BLaER1 (cell line): ENCODE data around the gene CYGB.

Experiments used
- H3K27ac ChIP-seq: shearing (Covaris generic); formaldehyde crosslinking; 2 replicates; pipeline ENCODE4 v1.8.1; 2022
- H3K27me3 ChIP-seq: shearing (Covaris generic); formaldehyde crosslinking; 2 replicates; pipeline ENCODE4 v1.8.1; 2022
- H3K36me3 ChIP-seq: shearing (Covaris generic); formaldehyde crosslinking; 2 replicates; pipeline ENCODE4 v1.8.1; 2022
- H3K4me1 ChIP-seq: shearing (Covaris generic); formaldehyde crosslinking; 2 replicates; pipeline ENCODE4 v1.8.1; 2022
- H3K4me2 ChIP-seq: shearing (Covaris generic); formaldehyde crosslinking; 2 replicates; pipeline ENCODE4 v1.8.1; 2022
- H3K4me3 ChIP-seq: shearing (Covaris generic); formaldehyde crosslinking; 2 replicates; pipeline ENCODE4 v1.8.1; 2022
- H3K9ac ChIP-seq: shearing (Covaris generic); formaldehyde crosslinking; 2 replicates; pipeline ENCODE4 v1.8.1; 2022
- H3K9me3 ChIP-seq: shearing (Covaris generic); formaldehyde crosslinking; 2 replicates; pipeline ENCODE4 v1.8.1; 2022
- H4K20me1 ChIP-seq: shearing (Covaris generic); formaldehyde crosslinking; 2 replicates; pipeline ENCODE4 v1.8.1; 2022
- Cebpa-rat ChIP-seq: shearing (Covaris generic); IDR thresholded peaks from 2 replicates; pipeline ENCODE4 v1.8.1; 2022

Gene CYGB

GRCh38 chr17:76578376-76578775, 40.9 kb upstream of the CYGB start:
- TF ChIP-seq Cebpa-rat: no peak
- Histone ChIP-seq H3K27ac (no peak overlapping the region), H3K27me3 (peaks cover 21% of the 10 kb centered on the region), H3K4me1 (peaks cover 13% of the 10 kb centered on the region), H3K9me3 (no peaks in the 10 kb centered on the region), H3K9ac (no peak overlapping the region), H3K4me3 (no peak overlapping the region), H3K4me2 (no peak overlapping the region), H4K20me1 (peaks cover 7% of the 10 kb centered on the region; the same call in 1 of the 2 replicates), H3K36me3 (no peaks in the 10 kb centered on the region)

GRCh38 chr17:76577876-76578275, 40.4 kb upstream of the CYGB start:
- Histone ChIP-seq H3K27ac (no peak overlapping the region), H3K36me3 (no peaks in the 10 kb centered on the region), H3K9ac (no peak overlapping the region), H4K20me1 (peaks cover 12% of the 10 kb centered on the region), H3K4me1 (peaks cover 18% of the 10 kb centered on the region), H3K27me3 (peaks cover 16% of the 10 kb centered on the region), H3K4me2 (no peak overlapping the region), H3K4me3 (no peak overlapping the region), H3K9me3 (no peaks in the 10 kb centered on the region)
- no peak for TF ChIP-seq Cebpa-rat

GRCh38 chr17:76576189-76576588, 38.7 kb upstream of the CYGB start:
- H3K9me3 ChIP-seq: no peaks in the 10 kb centered on the region
- TF ChIP-seq Cebpa-rat: no peak
- peaks cover 12% of the 10 kb centered on the region for H3K27me3 ChIP-seq
- no peak overlapping the region for H3K4me3 ChIP-seq
- peaks cover 33% of the 10 kb centered on the region for H3K4me1 ChIP-seq
- no peak overlapping the region for H3K27ac ChIP-seq
- peaks cover 28% of the 10 kb centered on the region for H4K20me1 ChIP-seq
- no peak overlapping the region for H3K4me2 ChIP-seq
- no peak overlapping the region for H3K9ac ChIP-seq
- no peaks in the 10 kb centered on the region for H3K36me3 ChIP-seq

GRCh38 chr17:76575570-76575969, 38.1 kb upstream of the CYGB start:
- no peak overlapping the region for H3K9ac ChIP-seq

GRCh38 chr17:76574166-76574565, 36.7 kb upstream of the CYGB start:
- Histone ChIP-seq H3K9ac (no peak overlapping the region), H3K27me3 (peaks cover 21% of the 10 kb centered on the region), H3K4me1 (peaks cover 27% of the 10 kb centered on the region), H3K4me2 (no peak overlapping the region), H4K20me1 (peaks cover 45% of the 10 kb centered on the region), H3K36me3 (no peaks in the 10 kb centered on the region), H3K27ac (no peak overlapping the region), H3K9me3 (0 out of 2 replicates have a peak, but pooled peaks cover 5% of the 10 kb centered on the region), H3K4me3 (no peak overlapping the region)
- no peak for TF ChIP-seq Cebpa-rat

More at GRCh38 chr17:76575570-76575969, 38.1 kb upstream of the CYGB start:
- no peak overlapping the region for H3K4me3 ChIP-seq
- peaks cover 33% of the 10 kb centered on the region for H3K4me1 ChIP-seq
- H3K9me3 ChIP-seq: 0 out of 2 replicates have a peak, but pooled peaks cover 5% of the 10 kb centered on the region
- peaks cover 35% of the 10 kb centered on the region for H4K20me1 ChIP-seq
- H3K4me2 ChIP-seq: no peak overlapping the region
- no peak overlapping the region for H3K27ac ChIP-seq
- H3K36me3 ChIP-seq: no peaks in the 10 kb centered on the region
- no peak for TF ChIP-seq Cebpa-rat
- peaks cover 18% of the 10 kb centered on the region for H3K27me3 ChIP-seq

GRCh38 chr17:76573096-76573495, 35.6 kb upstream of the CYGB start:
- peaks cover 52% of the 10 kb centered on the region for H4K20me1 ChIP-seq
- H3K4me2 ChIP-seq: peak overlapping the region; percentile 76
- H3K9ac ChIP-seq: no peak overlapping the region
- H3K36me3 ChIP-seq: no peaks in the 10 kb centered on the region
- H3K27me3 ChIP-seq: peaks cover 25% of the 10 kb centered on the region
- peaks cover 22% of the 10 kb centered on the region for H3K4me1 ChIP-seq
- no peak overlapping the region for H3K4me3 ChIP-seq
- 0 out of 2 replicates have a peak, but pooled peaks cover 5% of the 10 kb centered on the region for H3K9me3 ChIP-seq
- TF ChIP-seq Cebpa-rat: no peak
- H3K27ac ChIP-seq: no peak overlapping the region

GRCh38 chr17:76572201-76572910, 34.8 kb upstream of the CYGB start:
- Histone ChIP-seq H3K27ac (no peak overlapping the region), H3K4me1 (peaks cover 26% of the 10 kb centered on the region)

GRCh38 chr17:76570877-76571471, 33.5 kb upstream of the CYGB start:
- no peak for TF ChIP-seq Cebpa-rat
- Histone ChIP-seq H3K36me3 (peaks cover 14% of the 10 kb centered on the region), H3K9ac (no peak overlapping the region), H3K9me3 (0 out of 2 replicates have a peak, but pooled peaks cover 5% of the 10 kb centered on the region), H3K4me3 (no peak overlapping the region), H3K4me2 (no peak overlapping the region), H3K27me3 (peaks cover 25% of the 10 kb centered on the region), H3K27ac (no peak overlapping the region), H3K4me1 (peaks cover 36% of the 10 kb centered on the region), H4K20me1 (peaks cover 73% of the 10 kb centered on the region)

More at GRCh38 chr17:76572201-76572910, 34.8 kb upstream of the CYGB start:
- Histone ChIP-seq H3K9ac (no peak overlapping the region), H4K20me1 (peaks cover 59% of the 10 kb centered on the region), H3K27me3 (peaks cover 25% of the 10 kb centered on the region), H3K4me3 (no peak overlapping the region), H3K36me3 (peaks cover under 1% of the 10 kb centered on the region; the same call in 1 of the 2 replicates), H3K4me2 (peak overlapping the region; percentile 76), H3K9me3 (0 out of 2 replicates have a peak, but pooled peaks cover 5% of the 10 kb centered on the region)
- no peak for TF ChIP-seq Cebpa-rat

- 0 out of 2 replicates have a peak, but pooled peaks cover 5% of the 10 kb centered on the region for H3K9me3 ChIP-seq
- peaks cover 25% of the 10 kb centered on the region for H3K27me3 ChIP-seq
- no peak overlapping the region for H3K9ac ChIP-seq
- no peak overlapping the region for H3K4me3 ChIP-seq
- peaks cover 20% of the 10 kb centered on the region for H3K36me3 ChIP-seq
- no peak overlapping the region for H3K4me2 ChIP-seq
- H3K4me1 ChIP-seq: peaks cover 36% of the 10 kb centered on the region
- peaks cover 78% of the 10 kb centered on the region for H4K20me1 ChIP-seq
- TF ChIP-seq Cebpa-rat: no peak
- H3K27ac ChIP-seq: no peak overlapping the region
Measured at GRCh38 chr17:76570457-76570856, 32.9 kb upstream of the CYGB start.
